HG02973 (cell line): ENCODE data around the gene MBP.

Experiments
- ATAC-seq: cut with Tn5 transposase; IDR thresholded peaks from one replicate; pipeline ENCODE4 v1.9.1; 2021; ENCODE audit warnings: moderate library complexity; ENCODE audit not compliant: unreplicated experiment

The MBP gene

GRCh38 chr18:77054606-77055428 lies 77.8 kb downstream of the MBP start:
- ATAC-seq = peak; percentile 77

DNA sequence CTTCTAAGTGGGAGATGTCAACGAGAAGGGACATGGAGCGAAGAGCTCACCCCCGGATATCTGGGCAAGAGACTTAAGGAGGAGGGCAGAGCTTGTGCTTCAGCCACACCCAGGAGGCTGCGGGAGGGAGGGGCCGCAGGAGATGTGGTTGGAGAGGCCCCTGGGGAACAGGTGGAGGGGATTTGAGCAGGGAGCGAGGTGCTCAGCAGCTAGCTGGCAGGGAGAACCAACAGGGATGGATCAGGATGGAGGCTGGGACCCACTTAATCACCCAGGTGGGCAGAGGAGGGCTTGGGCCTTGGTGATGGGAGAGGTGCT lies 78.3 kb downstream of the MBP start:
- ATAC-seq = peak; percentile 6

GRCh38 chr18:77053616-77054287 lies 78.8 kb downstream of the MBP start:
- ATAC-seq = no peak

- no peak for ATAC-seq
Measured at GRCh38 chr18:77052983-77053309, 79.6 kb downstream of the MBP start.

- ATAC-seq = no peak
Measured at GRCh38 chr18:77052297-77052982, 80.1 kb downstream of the MBP start.

GRCh38 chr18:77051581-77052296 lies 80.8 kb downstream of the MBP start:
- no peak for ATAC-seq

GRCh38 chr18:77049938-77050337 lies 82.6 kb downstream of the MBP start:
- ATAC-seq = no peak

DNA sequence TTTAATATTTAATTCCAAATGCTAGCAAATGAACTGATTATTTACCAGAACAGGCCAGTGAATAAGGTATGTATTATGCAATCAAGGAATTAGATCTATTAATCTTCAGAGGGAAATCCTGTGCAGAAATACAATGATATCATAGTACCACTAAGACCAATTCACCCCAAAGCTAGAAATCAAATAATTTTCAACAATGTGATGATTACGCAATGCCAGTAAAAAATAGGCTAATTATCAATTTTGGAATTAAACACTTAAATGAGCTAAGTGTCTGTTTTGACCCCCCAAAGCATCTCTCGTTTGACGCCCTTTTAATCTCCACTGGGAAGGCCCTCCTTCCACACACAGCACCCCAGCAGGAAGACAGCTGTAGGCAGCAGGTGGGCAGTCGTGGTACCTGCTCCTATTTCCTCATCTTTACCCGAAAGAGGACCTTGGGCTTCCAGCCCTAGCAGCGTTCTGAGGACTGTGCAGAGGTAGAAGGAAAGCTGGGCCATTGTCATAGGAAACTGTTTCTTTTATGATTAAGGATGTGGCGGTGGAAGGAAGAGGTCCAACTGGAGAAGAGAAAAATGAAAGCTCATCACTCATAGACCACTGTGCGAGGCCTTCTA lies 84.7 kb downstream of the MBP start:
- ATAC-seq = no peak

DNA sequence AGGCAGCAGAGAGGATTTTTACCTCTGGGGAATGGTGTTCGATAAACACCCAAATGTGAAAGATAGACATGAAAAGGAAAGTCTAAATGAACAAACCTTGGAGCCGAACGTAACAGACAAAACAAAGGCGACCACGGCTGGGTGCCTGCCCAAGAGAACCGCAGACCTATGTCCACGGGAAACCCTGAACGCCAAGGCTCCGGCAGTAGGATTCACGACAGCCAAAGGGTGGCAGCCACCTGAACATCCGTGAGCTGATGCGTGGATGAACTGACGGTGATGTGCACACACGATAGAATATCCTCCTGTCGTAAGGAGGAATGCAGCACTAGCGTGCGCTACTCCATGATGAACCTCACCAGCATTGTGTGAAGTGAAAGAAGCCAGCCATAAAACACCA lies 85.6 kb downstream of the MBP start:
- no peak for ATAC-seq

DNA sequence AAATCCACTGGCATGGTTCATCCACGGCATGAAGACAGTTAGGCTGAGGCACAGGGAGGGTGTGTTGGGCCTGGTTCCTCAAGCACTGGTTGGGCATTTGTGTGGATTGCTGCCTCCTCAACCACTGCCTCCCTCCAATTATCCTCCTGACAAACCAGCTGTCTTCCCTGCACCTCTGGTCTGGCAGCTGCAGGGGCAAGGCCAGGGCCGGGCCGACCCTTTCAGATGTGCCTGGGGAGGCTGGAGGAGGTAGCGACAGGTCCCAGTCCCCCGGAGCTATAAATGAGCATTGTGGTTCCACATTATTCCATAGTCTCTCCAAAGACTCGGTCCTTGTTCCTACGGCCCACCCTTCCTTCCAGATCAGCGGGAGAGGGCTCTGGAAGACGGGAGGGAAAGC lies 86.2 kb downstream of the MBP start:
- ATAC-seq = no peak

GRCh38 chr18:77045677-77046076 lies 86.9 kb downstream of the MBP start:
- no peak for ATAC-seq

- no peak for ATAC-seq
Measured at GRCh38 chr18:77044866-77045664, 87.5 kb downstream of the MBP start.

DNA sequence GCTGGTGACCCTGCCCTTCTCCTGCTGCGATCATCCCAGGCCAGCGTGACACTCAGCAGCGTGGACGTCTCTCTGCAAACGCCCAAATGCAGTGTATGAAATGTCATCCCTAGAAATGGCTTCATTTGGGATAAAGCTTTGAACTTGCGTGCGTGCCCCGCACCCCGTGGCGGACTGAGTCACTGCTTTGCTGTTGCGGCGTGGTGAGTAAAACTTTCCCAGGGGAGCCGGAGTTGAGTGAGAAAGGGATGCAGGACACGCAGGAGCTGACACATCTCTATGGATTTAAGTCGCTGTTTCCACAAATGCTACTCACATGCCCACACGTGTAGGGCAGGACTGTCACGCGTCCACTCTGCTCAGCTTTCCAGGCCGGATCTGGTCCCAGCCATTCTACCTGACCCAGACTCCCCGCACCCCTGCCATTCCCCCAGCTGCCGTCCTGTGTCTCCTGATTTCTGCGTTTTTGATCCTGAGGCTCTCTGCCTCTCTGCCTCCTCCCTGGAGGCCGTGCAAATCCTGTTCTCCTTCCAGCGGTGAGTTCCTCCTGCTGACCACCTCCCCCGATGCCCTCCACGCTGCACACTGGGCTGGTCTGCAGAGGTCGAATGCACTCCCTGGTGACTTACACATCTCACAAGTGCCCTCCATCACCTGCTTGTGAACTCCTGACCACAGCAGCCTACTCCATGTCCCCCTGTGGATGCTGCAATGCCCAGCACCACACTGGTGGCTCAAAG lies 88.9 kb downstream of the MBP start:
- no peak for ATAC-seq

GRCh38 chr18:77042583-77042982 lies 90.0 kb downstream of the MBP start:
- ATAC-seq = no peak

GRCh38 chr18:77039196-77040130 lies 93.1 kb downstream of the MBP start:
- no peak for ATAC-seq

DNA sequence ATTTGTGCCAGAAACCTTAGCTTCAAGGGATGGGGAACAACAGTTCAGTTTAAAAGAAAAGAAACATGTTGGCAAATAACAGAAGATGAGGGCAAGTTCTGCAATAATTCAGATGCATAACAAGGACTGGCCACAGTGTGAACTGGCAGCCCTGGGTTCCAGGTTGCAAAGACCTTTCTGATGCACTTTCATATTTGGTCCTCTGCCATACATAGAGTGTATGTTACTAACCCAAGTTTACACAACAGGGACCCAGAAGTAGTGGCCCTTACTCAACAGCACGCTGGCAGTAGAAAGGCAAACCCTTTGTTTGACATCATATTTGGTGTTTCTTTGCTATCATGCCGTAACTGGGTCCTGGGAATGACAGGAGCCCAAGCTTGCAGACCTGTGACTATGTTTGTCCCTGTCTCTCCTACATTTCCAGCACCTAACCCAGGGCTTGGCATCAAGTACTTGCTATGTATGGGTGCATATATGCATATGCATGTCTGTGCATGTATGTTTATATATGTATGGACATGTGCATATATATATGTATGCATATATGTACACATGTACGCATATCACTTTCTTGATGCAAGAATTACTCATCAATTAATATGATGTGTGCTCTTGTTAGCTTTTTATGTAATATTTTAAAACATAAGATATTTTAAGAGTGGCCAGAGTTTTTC lies 94.3 kb downstream of the MBP start:
- ATAC-seq = no peak

- no peak for ATAC-seq
Measured at GRCh38 chr18:77037567-77037966, 95.0 kb downstream of the MBP start.
